Cortex of kidney (tissue), 1 donor: ENCODE data around the gene RPLP1.

Experiments used
- DNase-seq: peaks from one replicate; lab custom pipeline; 2025; lab: John Stamatoyannopoulos, UW

The RPLP1 gene

GRCh38 chr15:69469467-69470201, 17.0 kb downstream of the RPLP1 start:
- DNase-seq, result no peak

GRCh38 chr15:69472046-69472445, 19.4 kb downstream of the RPLP1 start:
- DNase-seq, result no peak

GRCh38 chr15:69472562-69472961, 19.9 kb downstream of the RPLP1 start:
- no peak for DNase-seq

GRCh38 chr15:69474291-69474690, 21.7 kb downstream of the RPLP1 start:
- no peak for DNase-seq

- DNase-seq, result no peak
Measured at GRCh38 chr15:69474846-69475455, 22.3 kb downstream of the RPLP1 start.

GRCh38 chr15:69475769-69476358, 23.2 kb downstream of the RPLP1 start:
- DNase-seq, result no peak

- no peak for DNase-seq
Measured at GRCh38 chr15:69476704-69477473, 24.3 kb downstream of the RPLP1 start.

GRCh38 chr15:69478259-69478781, 25.7 kb downstream of the RPLP1 start:
- no peak for DNase-seq

- DNase-seq, result no peak
Measured at GRCh38 chr15:69479081-69479480, 26.5 kb downstream of the RPLP1 start.

GRCh38 chr15:69479971-69480370, 27.4 kb downstream of the RPLP1 start:
- DNase-seq, result no peak

- no peak for DNase-seq
Measured at GRCh38 chr15:69480932-69481331, 28.3 kb downstream of the RPLP1 start.

GRCh38 chr15:69482686-69483256, 30.2 kb downstream of the RPLP1 start:
- DNase-seq, result no peak

GRCh38 chr15:69484837-69485236, 32.2 kb downstream of the RPLP1 start:
- DNase-seq, result no peak

GRCh38 chr15:69486481-69487110, 34.0 kb downstream of the RPLP1 start:
- DNase-seq, result no peak

GRCh38 chr15:69489073-69489571, 36.5 kb downstream of the RPLP1 start:
- DNase-seq, result no peak

GRCh38 chr15:69490356-69491037, 37.9 kb downstream of the RPLP1 start:
- no peak for DNase-seq

- DNase-seq, result no peak
Measured at GRCh38 chr15:69491038-69491505, 38.5 kb downstream of the RPLP1 start.

GRCh38 chr15:69493406-69493805, 40.8 kb downstream of the RPLP1 start:
- DNase-seq, result no peak

- no peak for DNase-seq
Measured at GRCh38 chr15:69496001-69496400, 43.4 kb downstream of the RPLP1 start.

- DNase-seq, result no peak
Measured at GRCh38 chr15:69497076-69497475, 44.5 kb downstream of the RPLP1 start.

GRCh38 chr15:69497667-69498066, 45.0 kb downstream of the RPLP1 start:
- DNase-seq, result no peak
